Measurements from ENCODE around the gene BEND4.

DNA sequence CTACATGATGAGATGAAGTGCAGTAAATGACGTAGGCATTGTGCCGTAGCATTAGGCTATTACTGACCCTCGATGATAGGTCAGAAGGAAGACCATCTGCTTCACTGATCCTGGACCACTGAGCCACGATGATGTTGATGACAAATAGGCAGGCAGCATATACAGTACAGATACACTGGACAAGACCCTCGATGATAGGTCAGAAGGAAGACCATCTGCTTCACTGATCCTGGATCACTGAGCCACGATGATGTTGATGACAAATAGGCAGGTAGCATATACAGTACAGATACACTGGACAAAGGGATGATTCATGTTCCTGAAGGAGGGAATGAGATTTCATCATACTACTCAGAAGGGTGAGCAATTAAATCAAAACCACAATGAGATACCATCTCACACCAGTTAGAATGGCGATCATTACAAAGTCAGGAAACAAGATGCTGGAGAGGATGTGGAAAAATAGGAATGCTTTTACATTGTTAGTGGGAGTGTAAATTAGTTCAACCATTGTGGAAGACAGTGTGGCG is 50.9 kb downstream of the BEND4 start:
- TF ChIP-seq, protein P1, sequence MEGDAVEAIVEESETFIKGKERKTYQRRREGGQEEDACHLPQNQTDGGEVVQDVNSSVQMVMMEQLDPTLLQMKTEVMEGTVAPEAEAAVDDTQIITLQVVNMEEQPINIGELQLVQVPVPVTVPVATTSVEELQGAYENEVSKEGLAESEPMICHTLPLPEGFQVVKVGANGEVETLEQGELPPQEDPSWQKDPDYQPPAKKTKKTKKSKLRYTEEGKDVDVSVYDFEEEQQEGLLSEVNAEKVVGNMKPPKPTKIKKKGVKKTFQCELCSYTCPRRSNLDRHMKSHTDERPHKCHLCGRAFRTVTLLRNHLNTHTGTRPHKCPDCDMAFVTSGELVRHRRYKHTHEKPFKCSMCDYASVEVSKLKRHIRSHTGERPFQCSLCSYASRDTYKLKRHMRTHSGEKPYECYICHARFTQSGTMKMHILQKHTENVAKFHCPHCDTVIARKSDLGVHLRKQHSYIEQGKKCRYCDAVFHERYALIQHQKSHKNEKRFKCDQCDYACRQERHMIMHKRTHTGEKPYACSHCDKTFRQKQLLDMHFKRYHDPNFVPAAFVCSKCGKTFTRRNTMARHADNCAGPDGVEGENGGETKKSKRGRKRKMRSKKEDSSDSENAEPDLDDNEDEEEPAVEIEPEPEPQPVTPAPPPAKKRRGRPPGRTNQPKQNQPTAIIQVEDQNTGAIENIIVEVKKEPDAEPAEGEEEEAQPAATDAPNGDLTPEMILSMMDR (IDR thresholded peaks at IDR 0.05) = no peak
- TF ChIP-seq POLR2A (IDR thresholded peaks at IDR 0.05) = no peak
